ENCODE measurements around the gene C10orf90.
"Not testable (repeated sequence)": the region's sequence is repeated elsewhere in the genome, so short reads cannot be mapped to it uniquely, and the experiment has no call there.

The C10orf90 gene

GRCh38 chr10:126380352-126381076 is 290.0 kb downstream of the C10orf90 start:
- ATAC-seq, result peak; percentile 78
- TF ChIP-seq TSHZ2 (CRISPR knock-in tag; IDR thresholded peaks at IDR 0.05) (no peak), BACH2 (CRISPR knock-in tag; IDR thresholded peaks at IDR 0.05; ENCODE audit: borderline replicate concordance) (no peak), CREB5 (CRISPR knock-in tag; IDR thresholded peaks at IDR 0.05; ENCODE audit: low read depth) (no peak), POU6F1 (CRISPR knock-in tag; IDR thresholded peaks at IDR 0.05; ENCODE audit: borderline replicate concordance, low read depth) (no peak), ZC3H10 (CRISPR knock-in tag; IDR thresholded peaks at IDR 0.05) (no peak), PPARA (CRISPR knock-in tag; IDR thresholded peaks at IDR 0.05; ENCODE audit: borderline replicate concordance) (no peak), GLIS3 (CRISPR knock-in tag; IDR thresholded peaks at IDR 0.05) (no peak), ARNTL (CRISPR knock-in tag; IDR thresholded peaks at IDR 0.05; ENCODE audit: borderline replicate concordance, low read depth) (no peak), ESRRG (CRISPR knock-in tag; IDR thresholded peaks at IDR 0.05) (no peak), ZNF8 (CRISPR knock-in tag; IDR thresholded peaks at IDR 0.05) (peak; percentile 74), OSR1 (CRISPR knock-in tag; IDR thresholded peaks at IDR 0.05) (no peak), TCF4 (CRISPR knock-in tag; IDR thresholded peaks at IDR 0.05; ENCODE audit: borderline replicate concordance) (peak; percentile 61; the same call in 1 of the 2 replicates), CSRNP3 (CRISPR knock-in tag; IDR thresholded peaks at IDR 0.05) (peak; percentile 15; the same call in 1 of the 2 replicates), RARB (CRISPR knock-in tag; IDR thresholded peaks at IDR 0.05) (no peak), CSDC2 (CRISPR knock-in tag; IDR thresholded peaks at IDR 0.05) (no peak), TOX (CRISPR knock-in tag; IDR thresholded peaks at IDR 0.05; ENCODE audit: borderline replicate concordance) (no peak), PATZ1 (CRISPR knock-in tag; IDR thresholded peaks at IDR 0.05; ENCODE audit: borderline replicate concordance) (no peak), ZFP30 (CRISPR knock-in tag; IDR thresholded peaks at IDR 0.05) (no peak), SNAI2 (CRISPR knock-in tag; IDR thresholded peaks at IDR 0.05) (no peak), ZFP3 (CRISPR knock-in tag; IDR thresholded peaks at IDR 0.05) (no peak), ZNF70 (CRISPR knock-in tag; IDR thresholded peaks at IDR 0.05) (no peak), ISL1 (CRISPR knock-in tag; IDR thresholded peaks at IDR 0.05) (peak; percentile 60), ZNF565 (CRISPR knock-in tag; conservative IDR thresholded peaks at IDR 0.05; ENCODE audit: low read depth) (no peak)

- not testable (repeated sequence) for ATAC-seq
Measured at GRCh38 chr10:126379166-126379565, 291.3 kb downstream of the C10orf90 start.
